GM12865 (cell line): ENCODE results near the gene MNAT1.

Experiments
- DNase-seq: peaks from one replicate; pipeline ENCODE4 v3.0.0; 2010; ENCODE audit warnings: low read depth
- H3K4me3 ChIP-seq: 2 replicates; pipeline ENCODE4 v1.5.1; 2011; ENCODE audit warnings: mild to moderate bottlenecking, low read depth, low read length, control low read depth
- CTCF ChIP-seq: IDR thresholded peaks from 2 replicates; pipeline ENCODE4 v1.5.1; 2011; ENCODE audit warnings: low read length, control low read depth, low read depth, inconsistent platforms; ENCODE audit not compliant: insufficient read depth; ENCODE audit errors: missing control alignments

The MNAT1 gene

GRCh38 chr14:60803871-60804270 lies 69.3 kb downstream of the MNAT1 start:
- no peak for TF ChIP-seq CTCF
- no peak for DNase-seq
- H3K4me3 ChIP-seq = no peak overlapping the region

GRCh38 chr14:60805841-60806430 lies 71.4 kb downstream of the MNAT1 start:
- no peak for TF ChIP-seq CTCF
- no peak overlapping the region for H3K4me3 ChIP-seq
- DNase-seq = no peak

GRCh38 chr14:60807247-60807646 lies 72.7 kb downstream of the MNAT1 start:
- no peak overlapping the region for H3K4me3 ChIP-seq
- DNase-seq = no peak
- TF ChIP-seq CTCF = no peak

- no peak for TF ChIP-seq CTCF
- DNase-seq = no peak
- H3K4me3 ChIP-seq = no peak overlapping the region
Observed at GRCh38 chr14:60807971-60808370, 73.4 kb downstream of the MNAT1 start.

- H3K4me3 ChIP-seq = no peak overlapping the region
Observed at GRCh38 chr14:60812987-60813386, 78.4 kb downstream of the MNAT1 start.

GRCh38 chr14:60815371-60815770 lies 80.8 kb downstream of the MNAT1 start:
- TF ChIP-seq CTCF = no peak
- no peak overlapping the region for H3K4me3 ChIP-seq
- peak; percentile 70 for DNase-seq

More at GRCh38 chr14:60812987-60813386, 78.4 kb downstream of the MNAT1 start:
- DNase-seq = no peak
- no peak for TF ChIP-seq CTCF

- no peak overlapping the region for H3K4me3 ChIP-seq
- TF ChIP-seq CTCF = no peak
- DNase-seq = no peak
Observed at GRCh38 chr14:60817113-60817512, 82.6 kb downstream of the MNAT1 start.
